ENCODE data around the gene CLASP1.

- TF ChIP-seq CTCF (IDR thresholded peaks at IDR 0.05), result no peak
- no peak for TF ChIP-seq EZH2 (IDR thresholded peaks at IDR 0.05)
- TF ChIP-seq EZH2phosphoT487 (IDR thresholded peaks at IDR 0.05), result no peak
These were observed 4.5 kb downstream of the CLASP1 start for GRCh38 chr2:121644715-121645114.
